Activated CD4-positive, alpha-beta memory T cell treated with anti-CD3 and anti-CD28 coated beads for 36 hours (primary cell): ENCODE results near the gene PNPLA7. TPM values are rescaled to one million over a fixed set of nuclear protein-coding genes. Genes with fewer than 3 reads are reported as not detected.
A peak's percentile ranks its signal among the peaks of the same experiment; 100 is the strongest.

Source experiments
- CTCF ChIA-PET: fragments of 350-600 bp; sonication (Branson Sonifier 250); formaldehyde crosslinking; loops from one replicate; lab custom pipeline; 2021; ENCODE audit warnings: antibody characterized with exemption, inconsistent platforms; lab: Charles Lee
- POLR2A ChIA-PET: fragments of 350-600 bp; sonication (Branson Sonifier 250); formaldehyde crosslinking; loops from one replicate; lab custom pipeline; 2021; ENCODE audit warnings: antibody characterized with exemption; lab: Charles Lee
- DNase-seq: peaks from one replicate; pipeline ENCODE4 v3.0.0-alpha.2; 2020
- H3K27ac Mint-ChIP-seq: one replicate; pipeline ENCODE4 v1.8.0; 2021; ENCODE audit warnings: mixed read lengths
- H3K27me3 Mint-ChIP-seq: one replicate; pipeline ENCODE4 v1.8.0; 2021; ENCODE audit warnings: mixed read lengths
- H3K36me3 Mint-ChIP-seq: one replicate; pipeline ENCODE4 v1.8.0; 2021; ENCODE audit warnings: mixed read lengths
- H3K4me1 Mint-ChIP-seq: one replicate; pipeline ENCODE4 v1.8.0; 2021; ENCODE audit warnings: low read depth, mixed read lengths
- H3K4me3 Mint-ChIP-seq: one replicate; pipeline ENCODE4 v1.8.0; 2021; ENCODE audit warnings: mild to moderate bottlenecking, mixed read lengths
- H3K9me3 Mint-ChIP-seq: one replicate; pipeline ENCODE4 v1.8.0; 2021; ENCODE audit warnings: mixed read lengths
- intact Hi-C: fragments of 100-400 bp; cut with micrococcal nuclease; formaldehyde crosslinking; loops from one replicate; pipeline ENCODE4 v1.15.1; 2023
- total RNA-seq, 2 experiments: library from RNA; stranded (reverse); gene quantifications; one replicate each; pipeline ENCODE4 v1.2.3, GENCODE V29; 2021

Gene PNPLA7
- total RNA-seq, 2 experiments from 2014 or later: 3.1 to 4.0 TPM

- peaks cover 25% of the 10 kb centered on the region for H3K36me3 Mint-ChIP-seq
- POLR2A ChIA-PET: no interaction called here
Observed at GRCh38 chr9:137583957-137584356, 33.8 kb upstream of the PNPLA7 start.

GRCh38 chr9:137583347-137583746 is 33.1 kb upstream of the PNPLA7 start:
- Mint-ChIP-seq H3K36me3 (peaks cover 23% of the 10 kb centered on the region), H3K27ac (no peak overlapping the region), H3K9me3 (no peaks in the 10 kb centered on the region), H3K27me3 (no peaks in the 10 kb centered on the region), H3K4me3 (no peak overlapping the region), H3K4me1 (peaks cover 14% of the 10 kb centered on the region)
- ChIA-PET CTCF (no interaction called here), POLR2A (no interaction called here)
- no peak for DNase-seq
- intact Hi-C loops: no loop called here

More at GRCh38 chr9:137583957-137584356, 33.8 kb upstream of the PNPLA7 start:
- intact Hi-C loops: no loop called here
- no peak overlapping the region for H3K27ac Mint-ChIP-seq
- H3K4me1 Mint-ChIP-seq: peaks cover 19% of the 10 kb centered on the region
- CTCF ChIA-PET: no interaction called here
- no peak for DNase-seq
- no peaks in the 10 kb centered on the region for H3K9me3 Mint-ChIP-seq
- H3K4me3 Mint-ChIP-seq: no peak overlapping the region
- H3K27me3 Mint-ChIP-seq: no peaks in the 10 kb centered on the region

- ChIA-PET POLR2A (no interaction called here), CTCF (interaction anchor here (0.6 to 2.3 kb wide), 3 partner anchors 30 to 56 kb away, joined by 3 to 5 read pairs (median 4); partner anchors contain the start of genes EHMT1 and MRPL41)
- peaks cover 12% of the 10 kb centered on the region for H3K4me1 Mint-ChIP-seq
- peak; percentile 36 for DNase-seq
- no peak overlapping the region for H3K4me3 Mint-ChIP-seq
- H3K9me3 Mint-ChIP-seq: no peaks in the 10 kb centered on the region
- no peaks in the 10 kb centered on the region for H3K27me3 Mint-ChIP-seq
- intact Hi-C loops: no loop called here
- H3K36me3 Mint-ChIP-seq: peaks cover 16% of the 10 kb centered on the region
- H3K27ac Mint-ChIP-seq: no peak overlapping the region
Observed at GRCh38 chr9:137582286-137582860, 32.2 kb upstream of the PNPLA7 start.

GRCh38 chr9:137581361-137582285 is 31.4 kb upstream of the PNPLA7 start:
- ChIA-PET CTCF (interaction anchor here (0.6 to 2.3 kb wide), 5 partner anchors 9 to 121 kb away, joined by 3 to 5 read pairs (median 4); partner anchors contain the start of genes EHMT1 and MRPL41), POLR2A (no interaction called here)
- Mint-ChIP-seq H3K27ac (no peak overlapping the region), H3K27me3 (no peaks in the 10 kb centered on the region), H3K36me3 (peaks cover 18% of the 10 kb centered on the region), H3K4me1 (peaks cover 18% of the 10 kb centered on the region), H3K9me3 (no peaks in the 10 kb centered on the region), H3K4me3 (no peak overlapping the region)
- intact Hi-C loops: no loop called here
- no peak for DNase-seq

GRCh38 chr9:137580954-137581322 is 30.7 kb upstream of the PNPLA7 start:
- Mint-ChIP-seq H3K4me1 (peaks cover 25% of the 10 kb centered on the region), H3K36me3 (peaks cover 15% of the 10 kb centered on the region), H3K27me3 (no peaks in the 10 kb centered on the region), H3K27ac (no peak overlapping the region), H3K9me3 (no peaks in the 10 kb centered on the region), H3K4me3 (no peak overlapping the region)
- ChIA-PET POLR2A (no interaction called here), CTCF (interaction anchor here (1.0 to 2.3 kb wide), 4 partner anchors 10 to 38 kb away, joined by 3 to 5 read pairs (median 4); partner anchors contain the start of genes EHMT1 and MRPL41)
- no peak for DNase-seq
- intact Hi-C loops: no loop called here

GRCh38 chr9:137580209-137580953 is 30.2 kb upstream of the PNPLA7 start:
- no peak for DNase-seq
- Mint-ChIP-seq H3K4me3 (no peak overlapping the region), H3K27me3 (no peaks in the 10 kb centered on the region)

GRCh38 chr9:137579259-137579604 is 29.0 kb upstream of the PNPLA7 start:
- intact Hi-C loops: loop anchor here (1.0 kb wide), 1 partner anchor 26 kb away; the partner anchor contains the start of gene ARRDC1
- Mint-ChIP-seq H3K9me3 (no peaks in the 10 kb centered on the region), H3K4me3 (peak overlapping the region; percentile 71), H3K27me3 (no peaks in the 10 kb centered on the region), H3K36me3 (peaks cover 23% of the 10 kb centered on the region), H3K27ac (no peak overlapping the region), H3K4me1 (peaks cover 37% of the 10 kb centered on the region)
- POLR2A ChIA-PET: interaction anchor here (1.3 to 1.4 kb wide), 3 partner anchors 9 to 27 kb away, joined by 3 to 9 read pairs (median 4); partner anchors contain the start of genes MRPL41 and ZMYND19
- no peak for DNase-seq
- CTCF ChIA-PET: interaction anchor here (0.8 to 3.1 kb wide), 7 partner anchors 9 to 40 kb away, joined by 3 to 23 read pairs (median 4); partner anchors contain the start of genes ARRDC1, MRPL41 and ZMYND19

More at GRCh38 chr9:137580209-137580953, 30.2 kb upstream of the PNPLA7 start:
- intact Hi-C loops: no loop called here
- Mint-ChIP-seq H3K4me1 (peaks cover 30% of the 10 kb centered on the region), H3K36me3 (peaks cover 19% of the 10 kb centered on the region), H3K9me3 (no peaks in the 10 kb centered on the region), H3K27ac (no peak overlapping the region)
- ChIA-PET CTCF (interaction anchor here (0.9 to 3.1 kb wide), 6 partner anchors 8 to 39 kb away, joined by 3 to 23 read pairs (median 4); partner anchors contain the start of genes EHMT1, MRPL41 and ZMYND19), POLR2A (interaction anchor here (1.3 to 1.4 kb wide), 2 partner anchors 10 to 28 kb away, joined by 4 to 9 read pairs; partner anchors contain the start of genes MRPL41 and ZMYND19)

- intact Hi-C loops: loop anchor here (1.0 kb wide), 1 partner anchor 27 kb away; the partner anchor contains the start of gene ARRDC1
- ChIA-PET POLR2A (interaction anchor here (1.0 to 1.4 kb wide), 4 partner anchors 10 to 27 kb away, joined by 3 to 9 read pairs (median 4); partner anchors contain the start of genes MRPL41 and ZMYND19), CTCF (interaction anchor here (0.8 to 3.1 kb wide), 8 partner anchors 10 to 41 kb away, joined by 3 to 23 read pairs (median 4); partner anchors contain the start of genes ARRDC1, MRPL41 and ZMYND19)
- Mint-ChIP-seq H3K9me3 (no peaks in the 10 kb centered on the region), H3K27me3 (no peaks in the 10 kb centered on the region), H3K27ac (peak within 1 kb of the TSS; percentile 4), H3K4me3 (peak within 1 kb of the TSS; percentile 71), H3K36me3 (peaks cover 23% of the 10 kb centered on the region), H3K4me1 (peaks cover 37% of the 10 kb centered on the region)
- peak; percentile 96 for DNase-seq
Observed at GRCh38 chr9:137578518-137579258, 28.5 kb upstream of the PNPLA7 start, which contains the start of gene DPH7. Gene DPH7, minus strand, starts transcription at chr9:137578925. Its CDS starts 148 bp downstream, at chr9:137578777.

- DNase-seq: no peak
- ChIA-PET POLR2A (interaction anchor here (1.7 kb wide), 1 partner anchor 24 kb away, joined by 6 read pairs; the partner anchor contains the start of gene MRPL41), CTCF (interaction anchor here (0.6 kb wide), 1 partner anchor 488 kb away, joined by 3 read pairs; no protein-coding TSS in a partner anchor)
- no peak overlapping the region for H3K4me3 Mint-ChIP-seq
- H3K27me3 Mint-ChIP-seq: no peaks in the 10 kb centered on the region
- peaks cover 21% of the 10 kb centered on the region for H3K36me3 Mint-ChIP-seq
- H3K4me1 Mint-ChIP-seq: peaks cover 37% of the 10 kb centered on the region
- intact Hi-C loops: no loop called here
- peak overlapping the region; percentile 63 for H3K27ac Mint-ChIP-seq
- no peaks in the 10 kb centered on the region for H3K9me3 Mint-ChIP-seq
Observed at GRCh38 chr9:137575716-137576411, 25.7 kb upstream of the PNPLA7 start.

GRCh38 chr9:137575364-137575715 is 25.1 kb upstream of the PNPLA7 start:
- Mint-ChIP-seq H3K27ac (peak overlapping the region; percentile 63), H3K4me1 (peaks cover 37% of the 10 kb centered on the region), H3K4me3 (no peak overlapping the region), H3K36me3 (peaks cover 26% of the 10 kb centered on the region), H3K27me3 (no peaks in the 10 kb centered on the region), H3K9me3 (no peaks in the 10 kb centered on the region)
- intact Hi-C loops: no loop called here
- CTCF ChIA-PET: interaction anchor here (0.6 kb wide), 1 partner anchor 487 kb away, joined by 3 read pairs; no protein-coding TSS in a partner anchor
- DNase-seq: peak; percentile 50
- POLR2A ChIA-PET: interaction anchor here (1.7 kb wide), 1 partner anchor 23 kb away, joined by 6 read pairs; the partner anchor contains the start of gene MRPL41
